ENCODE measurements around the gene MED27. TPM values are rescaled to one million over a fixed set of nuclear protein-coding genes. Genes with fewer than 3 reads are reported as not detected.

The MED27 gene
- total RNA-seq, 2 donors from 2014 or later, result 35.4 to 41.9 TPM

DNA sequence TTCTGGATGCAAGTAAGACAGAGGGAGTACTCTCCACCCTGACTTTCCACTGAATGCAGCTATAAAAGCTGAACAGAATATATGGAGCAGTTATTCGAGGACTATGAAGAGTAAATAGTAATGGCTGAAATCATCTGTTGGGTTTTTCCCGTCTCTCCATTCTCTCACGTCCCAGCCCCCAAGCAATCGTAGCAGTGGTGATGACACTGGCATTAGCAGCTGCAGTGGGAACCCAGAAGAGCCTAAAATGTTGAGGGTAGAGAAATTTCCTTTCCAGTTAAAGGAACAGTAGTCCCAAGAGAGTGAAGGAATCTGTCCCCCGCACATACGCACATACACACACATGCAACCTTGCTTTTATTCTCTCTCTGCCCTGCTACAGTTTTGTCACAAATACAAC lies 33.2 kb downstream of the MED27 start:
- H3K27me3 Mint-ChIP-seq, result no peaks in the 10 kb centered on the region
- H3K4me1 Mint-ChIP-seq (ENCODE audit: low read depth in 2 of 2), result peaks cover 38 to 39% of the 10 kb centered on the region in 2 donors
- H3K4me3 Mint-ChIP-seq, result no peak overlapping the region
- H3K36me3 Mint-ChIP-seq, result no peaks in the 10 kb centered on the region
- no peak for DNase-seq (ENCODE audit: low spot score)
- no peak for ATAC-seq
- no peaks in the 10 kb centered on the region for H3K9me3 Mint-ChIP-seq
- H3K27ac Mint-ChIP-seq, result no peak overlapping the region

- H3K27ac Mint-ChIP-seq, result no peak overlapping the region
- H3K9me3 Mint-ChIP-seq, result no peaks in the 10 kb centered on the region
- DNase-seq (ENCODE audit: low spot score) (no peak), ATAC-seq (no peak)
- H3K27me3 Mint-ChIP-seq, result no peaks in the 10 kb centered on the region
- no peaks in the 10 kb centered on the region for H3K36me3 Mint-ChIP-seq
- no peak overlapping the region for H3K4me3 Mint-ChIP-seq
- peaks cover 38 to 40% of the 10 kb centered on the region in 2 donors for H3K4me1 Mint-ChIP-seq (ENCODE audit: low read depth in 2 of 2)
These were observed 35.3 kb downstream of the MED27 start for GRCh38 chr9:132044176-132044875.

- H3K36me3 Mint-ChIP-seq, result no peaks in the 10 kb centered on the region
- no peak overlapping the region for H3K4me3 Mint-ChIP-seq
- DNase-seq (ENCODE audit: low spot score) (no peak), ATAC-seq (peak in 1 of 2 donors; percentile 60)
- H3K27me3 Mint-ChIP-seq, result no peaks in the 10 kb centered on the region
- H3K27ac Mint-ChIP-seq, result no peak overlapping the region
- no peaks in the 10 kb centered on the region for H3K9me3 Mint-ChIP-seq
- H3K4me1 Mint-ChIP-seq (ENCODE audit: low read depth in 2 of 2), result peaks cover 32 to 34% of the 10 kb centered on the region in 2 donors
These were observed 36.0 kb downstream of the MED27 start for GRCh38 chr9:132043708-132044107.

DNA sequence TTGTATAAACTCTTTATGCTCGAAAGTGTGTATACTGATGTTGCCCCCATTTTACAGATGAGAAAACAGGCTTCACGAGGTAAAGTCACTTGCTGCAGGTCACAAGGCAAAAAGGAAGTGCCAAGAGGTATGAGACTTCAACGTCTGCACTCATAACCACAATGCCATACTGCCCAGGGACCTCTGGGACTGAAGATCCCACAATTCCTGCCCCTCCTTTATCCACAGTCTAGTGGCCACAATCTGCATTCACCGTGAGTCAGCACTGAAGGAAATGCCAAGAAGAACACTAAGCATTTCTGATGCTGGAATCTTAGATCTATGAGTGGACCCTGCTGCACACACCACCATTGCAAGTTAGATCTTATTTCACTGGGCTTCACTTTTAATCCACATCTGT lies 37.3 kb downstream of the MED27 start:
- Mint-ChIP-seq H3K27me3 (no peaks in the 10 kb centered on the region), H3K36me3 (no peaks in the 10 kb centered on the region), H3K4me1 (ENCODE audit: low read depth in 2 of 2) (peaks cover 31 to 32% of the 10 kb centered on the region in 2 donors), H3K4me3 (no peak overlapping the region), H3K9me3 (no peaks in the 10 kb centered on the region), H3K27ac (no peak overlapping the region)
- no peak for DNase-seq (ENCODE audit: low spot score)
- no peak for ATAC-seq

GRCh38 chr9:132041798-132042197 lies 37.9 kb downstream of the MED27 start:
- H3K36me3 Mint-ChIP-seq, result no peaks in the 10 kb centered on the region
- H3K4me1 Mint-ChIP-seq (ENCODE audit: low read depth in 2 of 2), result peaks cover 29 to 37% of the 10 kb centered on the region in 2 donors
- no peak overlapping the region for H3K4me3 Mint-ChIP-seq
- DNase-seq (ENCODE audit: low spot score) (no peak), ATAC-seq (no peak)
- no peaks in the 10 kb centered on the region for H3K9me3 Mint-ChIP-seq
- no peak overlapping the region for H3K27ac Mint-ChIP-seq
- H3K27me3 Mint-ChIP-seq, result no peaks in the 10 kb centered on the region

GRCh38 chr9:132040808-132041207 lies 38.9 kb downstream of the MED27 start:
- Mint-ChIP-seq H3K27ac (no peak overlapping the region), H3K9me3 (no peaks in the 10 kb centered on the region), H3K27me3 (no peaks in the 10 kb centered on the region), H3K4me3 (no peak overlapping the region), H3K36me3 (no peaks in the 10 kb centered on the region), H3K4me1 (ENCODE audit: low read depth in 2 of 2) (peaks cover 31 to 44% of the 10 kb centered on the region in 2 donors)
- ATAC-seq (no peak), DNase-seq (ENCODE audit: low spot score) (no peak)

- no peak for ATAC-seq
- no peaks in the 10 kb centered on the region for H3K36me3 Mint-ChIP-seq
- peaks cover 33 to 43% of the 10 kb centered on the region in 2 donors for H3K4me1 Mint-ChIP-seq (ENCODE audit: low read depth in 2 of 2)
- H3K4me3 Mint-ChIP-seq, result no peak overlapping the region
- H3K27ac Mint-ChIP-seq, result no peak overlapping the region
- no peaks in the 10 kb centered on the region for H3K9me3 Mint-ChIP-seq
- H3K27me3 Mint-ChIP-seq, result no peaks in the 10 kb centered on the region
- DNase-seq (ENCODE audit: low spot score), result no peak
These were observed 39.4 kb downstream of the MED27 start for GRCh38 chr9:132040246-132040645.

GRCh38 chr9:132039284-132039683 lies 40.4 kb downstream of the MED27 start:
- ATAC-seq (no peak), DNase-seq (ENCODE audit: low spot score) (no peak)
- Mint-ChIP-seq H3K36me3 (no peaks in the 10 kb centered on the region), H3K4me1 (ENCODE audit: low read depth in 2 of 2) (peaks cover 38 to 41% of the 10 kb centered on the region in 2 donors), H3K27ac (no peak overlapping the region), H3K4me3 (no peak overlapping the region), H3K27me3 (no peaks in the 10 kb centered on the region), H3K9me3 (no peaks in the 10 kb centered on the region)

DNA sequence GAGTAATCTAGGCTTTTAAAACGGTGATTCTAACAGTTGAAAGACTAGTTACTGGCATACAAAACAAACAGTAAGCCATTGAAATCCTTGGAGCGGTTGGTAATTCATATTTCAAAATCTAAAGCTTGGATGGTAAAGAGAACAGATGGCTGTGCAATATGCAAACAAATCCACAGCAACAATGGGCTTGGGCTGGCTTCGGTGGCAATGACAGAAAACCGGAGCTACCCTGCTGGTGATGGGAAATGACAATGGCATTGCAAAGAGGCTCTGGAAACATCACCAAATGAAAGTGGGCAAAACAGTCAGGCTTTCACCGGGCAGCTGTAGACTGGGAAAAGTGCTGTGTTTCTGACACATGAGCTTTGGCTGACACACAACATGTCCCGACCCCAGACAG lies 42.2 kb downstream of the MED27 start:
- no peak for DNase-seq (ENCODE audit: low spot score)
- no peaks in the 10 kb centered on the region for H3K9me3 Mint-ChIP-seq
- ATAC-seq, result no peak
- H3K4me3 Mint-ChIP-seq, result no peak overlapping the region
- H3K36me3 Mint-ChIP-seq, result no peaks in the 10 kb centered on the region
- H3K27ac Mint-ChIP-seq, result no peak overlapping the region
- no peaks in the 10 kb centered on the region for H3K27me3 Mint-ChIP-seq
- peaks cover 39 to 44% of the 10 kb centered on the region in 2 donors for H3K4me1 Mint-ChIP-seq (ENCODE audit: low read depth in 2 of 2)

- DNase-seq (ENCODE audit: low spot score) (no peak), ATAC-seq (no peak)
- Mint-ChIP-seq H3K27me3 (no peaks in the 10 kb centered on the region), H3K36me3 (no peaks in the 10 kb centered on the region), H3K4me1 (ENCODE audit: low read depth in 2 of 2) (peaks cover 42 to 49% of the 10 kb centered on the region in 2 donors), H3K9me3 (no peaks in the 10 kb centered on the region), H3K4me3 (no peak overlapping the region), H3K27ac (no peak overlapping the region)
These were observed 43.1 kb downstream of the MED27 start for GRCh38 chr9:132036521-132036920.

GRCh38 chr9:132035679-132036078 lies 44.0 kb downstream of the MED27 start:
- Mint-ChIP-seq H3K27ac (no peak overlapping the region), H3K36me3 (no peaks in the 10 kb centered on the region), H3K4me3 (no peak overlapping the region), H3K4me1 (ENCODE audit: low read depth in 2 of 2) (peaks cover 45 to 50% of the 10 kb centered on the region in 2 donors), H3K27me3 (no peaks in the 10 kb centered on the region), H3K9me3 (no peaks in the 10 kb centered on the region)
- DNase-seq (ENCODE audit: low spot score), result no peak
- no peak for ATAC-seq

GRCh38 chr9:132032238-132032950 lies 47.3 kb downstream of the MED27 start:
- Mint-ChIP-seq H3K4me1 (ENCODE audit: low read depth in 2 of 2) (peaks cover 56 to 68% of the 10 kb centered on the region in 2 donors), H3K27me3 (no peaks in the 10 kb centered on the region), H3K36me3 (no peaks in the 10 kb centered on the region), H3K27ac (peak overlapping the region; percentile 54 to 74), H3K4me3 (peak overlapping the region; percentile 63), H3K9me3 (no peaks in the 10 kb centered on the region)
- ATAC-seq (peak; percentile 67 to 75), DNase-seq (ENCODE audit: low spot score) (no peak)

DNA sequence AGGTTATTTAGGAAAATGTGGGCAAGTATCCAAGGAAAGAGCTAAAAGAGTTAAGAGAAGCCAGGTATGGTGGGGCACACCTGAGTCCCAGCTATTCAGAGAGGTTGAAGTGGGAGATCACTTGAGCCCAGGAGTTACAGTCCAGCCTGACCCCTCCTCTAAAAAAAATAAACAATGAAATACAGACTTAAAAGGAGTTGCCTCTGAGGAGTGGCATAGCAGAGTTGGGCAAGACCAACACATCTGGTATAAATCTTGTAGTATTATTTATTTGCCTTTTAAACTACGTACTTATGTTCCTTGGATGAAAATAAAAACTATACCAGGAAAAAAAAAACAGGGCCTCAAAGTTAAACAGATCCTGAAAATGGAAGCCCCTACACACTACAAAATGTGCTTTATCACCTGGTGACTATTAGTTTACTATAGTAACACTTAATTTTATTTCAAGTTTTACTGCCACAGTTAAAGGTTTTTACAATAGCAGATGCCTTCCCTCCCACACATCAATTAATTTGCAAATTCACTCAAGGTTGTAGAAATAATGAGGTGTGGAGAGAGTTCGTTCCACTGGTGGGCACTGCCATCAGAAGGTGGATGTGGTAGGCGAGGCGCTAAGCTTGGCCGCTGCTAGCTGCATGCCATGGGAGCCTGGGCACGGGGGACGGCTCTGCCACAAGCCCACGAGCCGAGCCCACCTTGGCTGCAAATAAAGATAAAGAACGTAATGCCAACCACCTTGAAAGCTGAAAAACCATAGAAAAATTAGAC lies 48.0 kb downstream of the MED27 start:
- ATAC-seq (peak; percentile 65), DNase-seq (ENCODE audit: low spot score) (no peak)
- no peaks in the 10 kb centered on the region for H3K9me3 Mint-ChIP-seq
- peaks cover 56 to 61% of the 10 kb centered on the region in 2 donors for H3K4me1 Mint-ChIP-seq (ENCODE audit: low read depth in 2 of 2)
- H3K27me3 Mint-ChIP-seq, result no peaks in the 10 kb centered on the region
- peak overlapping the region; percentile 54 to 74 for H3K27ac Mint-ChIP-seq
- H3K4me3 Mint-ChIP-seq, result peak overlapping the region; percentile 63
- H3K36me3 Mint-ChIP-seq, result no peaks in the 10 kb centered on the region

Measured in natural killer cell treated with Interleukin-12 subunit alpha and Interleukin-12 subunit beta and Interleukin-15 and Interleukin-18, amount 100 ng/mL, for 72 hours (primary cell).